Measurements from ENCODE around the gene RAB40C.

GRCh38 chr16:666572-666971, 76.7 kb downstream of the RAB40C start:
- TF ChIP-seq EZH2 (IDR thresholded peaks at IDR 0.05; ENCODE audit: borderline replicate concordance, low read depth, low read length, severe bottlenecking) (no peak), CTCF (IDR thresholded peaks at IDR 0.05; ENCODE audit: borderline replicate concordance, extremely low read depth, low read length, poor library complexity, severe bottlenecking) (no peak)

Data from DND-41 (cell line).